T-cell (primary cell): Measurements from ENCODE around the gene UBR3. TPM values are rescaled to one million over a fixed set of nuclear protein-coding genes. Genes with fewer than 3 reads are reported as not detected.

Experiments used
- ATAC-seq, 4 experiments: fragments of 200-7000 bp in 3 of 4; fragments of 150-1000 bp in 1 of 4; cut with Tn5 transposase; replicated peaks in 1 of 4; 1 replicate in 3 of 4; 2 replicates in 1 of 4; pipeline ENCODE4 v1.10.0; 2021; ENCODE audit warnings: moderate library complexity in 3 of 4, mild to moderate bottlenecking in 2 of 4, moderate number of reproducible peaks in 1 of 4
- CTCF ChIA-PET, 2 donors: fragments of 300-600 bp; sonication (Branson Sonifier 250); formaldehyde crosslinking; loops; one replicate each; lab custom pipeline; 2022; ENCODE audit warnings: antibody characterized with exemption in 2 of 2; lab: Charles Lee
- POLR2A ChIA-PET, 2 donors: fragments of 300-600 bp; sonication (Branson Sonifier 250); formaldehyde crosslinking; loops; one replicate each; lab custom pipeline; 2022; ENCODE audit warnings: antibody characterized with exemption in 2 of 2; lab: Charles Lee
- DNase-seq, 35 experiments: peaks; one replicate each; pipeline versions ENCODE4 v3.0.0 to v3.0.0-alpha.2; 2013 to 2023
- H3K27ac ChIP-seq: one replicate; pipeline ENCODE4 v1.5.1; 2013; ENCODE audit warnings: low read length
- H3K27me3 ChIP-seq, 2 experiments: replicated peaks in 1 of 2; 1 replicate in 1 of 2; 2 replicates in 1 of 2; pipeline versions ENCODE4 v1.6.1 to v1.7.0; 2013; ENCODE audit warnings: low read length in 1 of 2, mixed read lengths in 1 of 2; ENCODE audit not compliant: control insufficient read depth in 2 of 2, insufficient read depth in 2 of 2; ENCODE audit errors: extremely low read depth in 1 of 2
- H3K36me3 ChIP-seq, 2 donors: 1 replicate in 1 of 2; 2 replicates in 1 of 2; pipeline versions ENCODE4 v1.6.1 to v1.7.0; 2013; ENCODE audit warnings: low read length in 1 of 2; ENCODE audit not compliant: control insufficient read depth in 2 of 2, insufficient read depth in 1 of 2; ENCODE audit errors: extremely low read depth in 1 of 2
- H3K4me1 ChIP-seq, 2 experiments: 1 replicate in 1 of 2; 2 replicates in 1 of 2; pipeline versions ENCODE4 v1.6.1 to v1.7.0; 2013; ENCODE audit warnings: low read length in 2 of 2, mixed read lengths in 1 of 2; ENCODE audit not compliant: insufficient read depth in 2 of 2, control insufficient read depth in 1 of 2; ENCODE audit errors: extremely low read depth in 1 of 2
- H3K4me3 ChIP-seq, 2 donors: 1 replicate in 1 of 2; 2 replicates in 1 of 2; pipeline versions ENCODE4 v1.5.1 to v1.7.0; 2013; ENCODE audit warnings: mild to moderate bottlenecking in 2 of 2, low read length in 1 of 2, moderate library complexity in 1 of 2; ENCODE audit not compliant: control insufficient read depth in 1 of 2; ENCODE audit errors: extremely low read depth in 1 of 2
- H3K9me3 ChIP-seq: 2 replicates; pipeline ENCODE4 v1.7.0; 2013
- H3K27ac Mint-ChIP-seq, 2 donors: one replicate each; pipeline ENCODE4 v1.8.0; 2020 to 2021; ENCODE audit warnings: mild to moderate bottlenecking in 2 of 2, mixed read lengths in 2 of 2
- H3K27me3 Mint-ChIP-seq, 2 donors: one replicate each; pipeline ENCODE4 v1.8.0; 2021 to 2022; ENCODE audit warnings: mixed read lengths in 2 of 2
- H3K36me3 Mint-ChIP-seq: one replicate; pipeline ENCODE4 v1.8.0; 2021; ENCODE audit warnings: mixed read lengths
- H3K4me1 Mint-ChIP-seq, 3 donors: one replicate each; pipeline ENCODE4 v1.8.0; 2020 to 2022; ENCODE audit warnings: mixed read lengths in 3 of 3, mild to moderate bottlenecking in 1 of 3
- H3K4me3 Mint-ChIP-seq, 3 donors: one replicate each; pipeline ENCODE4 v1.8.0; 2020 to 2022; ENCODE audit warnings: mild to moderate bottlenecking in 3 of 3, mixed read lengths in 3 of 3, moderate library complexity in 3 of 3
- H3K9me3 Mint-ChIP-seq, 3 donors: one replicate each; pipeline ENCODE4 v1.8.0; 2020 to 2022; ENCODE audit warnings: mixed read lengths in 3 of 3
- WGBS: methylation state at CpG from one replicate; pipeline ENCODE4 v1.1.5; 2013; ENCODE audit warnings: missing lambda C conversion rate; ENCODE audit not compliant: insufficient coverage; 5-methylcytosine and 5-hydroxymethylcytosine counted together
- total RNA-seq, 35 experiments: library from RNA in 6 of 35; stranded (reverse) in 6 of 35; fragments of 120-200 nt in 1 of 35; gene quantifications; one replicate each; pipeline versions ENCODE4 v1.2.1 to v1.2.4 and lab custom pipeline; 2013 to 2026

The UBR3 gene
- total RNA-seq, 5 donors from 2014 or later (not counting 1 experiment from before 2014, with no cell fraction given), result 28.6 to 49.9 (median 31.3) TPM

DNA sequence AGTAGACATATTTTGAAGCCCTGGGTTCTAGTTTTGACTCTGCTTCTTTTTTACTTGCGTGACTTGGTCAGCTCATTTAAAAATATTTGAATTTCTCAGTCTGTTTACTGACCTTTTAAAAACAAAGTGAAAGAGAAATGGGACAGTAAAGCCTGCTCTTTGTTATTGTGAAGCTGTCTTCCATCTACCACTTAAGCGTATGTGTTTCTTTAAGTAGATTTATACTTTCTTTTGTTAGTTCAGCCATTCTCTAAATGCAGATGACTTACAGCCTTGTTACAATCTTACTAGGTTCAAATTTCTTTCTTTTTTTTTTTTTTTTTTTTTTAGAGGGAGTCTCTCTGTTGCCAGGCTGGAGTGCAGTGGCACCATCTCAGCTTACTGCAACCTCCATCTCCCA lies 79.5 kb downstream of the UBR3 start:
- WGBS, result no CpG with 5 or more reads among the region's 2 CpGs
- ChIA-PET POLR2A (no interaction called here), CTCF (no interaction called here)
- H3K27ac Mint-ChIP-seq, result no peak overlapping the region
- Histone ChIP-seq H3K4me3 (no peak overlapping the region), H3K4me1 (no peaks in the 10 kb centered on the region), H3K36me3 (peaks cover 0 to 18% of the 10 kb centered on the region in 2 donors), H3K27ac (no peak overlapping the region), H3K9me3 (no peaks in the 10 kb centered on the region), H3K27me3 (no peaks in the 10 kb centered on the region)
- DNase-seq (no peak), ATAC-seq (no peak)
- H3K27me3 Mint-ChIP-seq, result no peaks in the 10 kb centered on the region
- H3K4me3 Mint-ChIP-seq, result no peak overlapping the region
- peaks cover 33% of the 10 kb centered on the region for H3K36me3 Mint-ChIP-seq
- peaks cover 0 to 5% (median 0%) of the 10 kb centered on the region in 3 donors for H3K4me1 Mint-ChIP-seq
- no peaks in the 10 kb centered on the region for H3K9me3 Mint-ChIP-seq

DNA sequence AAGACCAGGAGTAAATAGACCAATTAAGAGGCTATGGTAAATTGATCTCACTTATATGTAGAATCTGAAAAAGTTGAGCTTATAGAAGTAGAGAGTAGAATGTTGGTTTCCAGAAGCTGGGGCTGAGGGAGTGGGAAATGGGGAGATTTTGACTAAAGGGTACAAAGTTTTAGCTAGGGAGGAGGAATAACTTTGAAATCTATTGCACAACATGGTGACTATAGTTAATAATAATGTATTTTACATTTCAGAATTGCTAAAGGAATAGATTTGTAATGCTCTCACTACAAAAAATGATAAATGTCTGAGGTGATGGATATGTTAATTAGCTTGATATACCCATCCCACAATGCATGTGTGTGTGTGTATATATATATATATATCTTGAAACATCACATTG lies 82.1 kb downstream of the UBR3 start:
- CTCF ChIA-PET, result no interaction called here
- H3K27me3 ChIP-seq, result no peaks in the 10 kb centered on the region
- H3K27ac ChIP-seq, result no peak overlapping the region
- ATAC-seq, result no peak
- DNase-seq, result no peak
- no peak overlapping the region for H3K4me3 ChIP-seq
- Mint-ChIP-seq H3K9me3 (no peaks in the 10 kb centered on the region), H3K27me3 (no peaks in the 10 kb centered on the region), H3K4me3 (no peak overlapping the region), H3K27ac (no peak overlapping the region), H3K4me1 (peaks cover 0 to 5% (median 0%) of the 10 kb centered on the region in 3 donors), H3K36me3 (peaks cover 35% of the 10 kb centered on the region)
- H3K4me1 ChIP-seq, result no peaks in the 10 kb centered on the region
- peaks cover 0 to 19% of the 10 kb centered on the region in 2 donors for H3K36me3 ChIP-seq
- H3K9me3 ChIP-seq, result no peaks in the 10 kb centered on the region
- POLR2A ChIA-PET, result no interaction called here

- H3K36me3 ChIP-seq, result peaks cover 0 to 21% of the 10 kb centered on the region in 2 donors
- peaks cover 0 to 5% (median 0%) of the 10 kb centered on the region in 3 donors for H3K4me1 Mint-ChIP-seq
- ATAC-seq (no peak), DNase-seq (no peak)
- H3K27ac ChIP-seq, result no peak overlapping the region
- H3K27me3 Mint-ChIP-seq, result no peaks in the 10 kb centered on the region
- no peaks in the 10 kb centered on the region for H3K9me3 ChIP-seq
- no peaks in the 10 kb centered on the region for H3K27me3 ChIP-seq
- H3K4me3 ChIP-seq, result no peak overlapping the region
- H3K9me3 Mint-ChIP-seq, result no peaks in the 10 kb centered on the region
- POLR2A ChIA-PET, result interaction anchor here in 1 of 2 donors (0.5 kb wide), 2 partner anchors 20 to 282 kb away, joined by 3 to 12 read pairs; no protein-coding TSS in a partner anchor
- H3K36me3 Mint-ChIP-seq, result peaks cover 40% of the 10 kb centered on the region
- 100% methylated on average over 2 of the region's 7 CpGs for WGBS
- no peak overlapping the region for H3K27ac Mint-ChIP-seq
- CTCF ChIA-PET, result no interaction called here
- H3K4me1 ChIP-seq, result no peaks in the 10 kb centered on the region
- H3K4me3 Mint-ChIP-seq, result no peak overlapping the region
Measured at GRCh38 chr2:169910109-169910799, 83.0 kb downstream of the UBR3 start.

DNA sequence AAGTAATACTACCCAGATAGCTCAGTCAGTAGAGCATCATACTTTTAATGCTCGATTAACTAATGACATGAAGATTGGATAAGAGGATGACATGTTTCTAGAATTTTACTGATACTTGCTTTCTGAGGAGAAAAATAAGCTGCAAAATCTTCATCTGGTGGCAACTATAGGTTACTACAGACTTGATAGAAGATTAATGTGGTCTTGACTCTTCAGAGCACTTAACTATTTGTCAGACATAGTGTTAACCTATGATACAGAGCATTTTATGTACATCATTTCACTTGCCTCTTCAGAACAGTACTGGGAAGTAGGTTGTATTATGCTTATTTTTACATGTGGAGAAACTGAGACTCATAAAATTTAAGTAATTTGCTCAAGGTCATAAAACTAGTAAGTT lies 83.9 kb downstream of the UBR3 start:
- Mint-ChIP-seq H3K4me1 (peaks cover 0 to 5% (median 0%) of the 10 kb centered on the region in 3 donors), H3K36me3 (peaks cover 47% of the 10 kb centered on the region), H3K9me3 (no peaks in the 10 kb centered on the region), H3K4me3 (no peak overlapping the region), H3K27ac (no peak overlapping the region), H3K27me3 (no peaks in the 10 kb centered on the region)
- DNase-seq (no peak), ATAC-seq (no peak)
- Histone ChIP-seq H3K4me3 (no peak overlapping the region), H3K27me3 (no peaks in the 10 kb centered on the region), H3K27ac (no peak overlapping the region), H3K4me1 (no peaks in the 10 kb centered on the region), H3K36me3 (peaks cover 0 to 17% of the 10 kb centered on the region in 2 donors), H3K9me3 (no peaks in the 10 kb centered on the region)
- ChIA-PET CTCF (no interaction called here), POLR2A (interaction anchor here in 1 of 2 donors (0.5 kb wide), 1 partner anchor 19 kb away, joined by 3 read pairs; no protein-coding TSS in a partner anchor)
- no CpG with 5 or more reads among the region's 1 CpG for WGBS

DNA sequence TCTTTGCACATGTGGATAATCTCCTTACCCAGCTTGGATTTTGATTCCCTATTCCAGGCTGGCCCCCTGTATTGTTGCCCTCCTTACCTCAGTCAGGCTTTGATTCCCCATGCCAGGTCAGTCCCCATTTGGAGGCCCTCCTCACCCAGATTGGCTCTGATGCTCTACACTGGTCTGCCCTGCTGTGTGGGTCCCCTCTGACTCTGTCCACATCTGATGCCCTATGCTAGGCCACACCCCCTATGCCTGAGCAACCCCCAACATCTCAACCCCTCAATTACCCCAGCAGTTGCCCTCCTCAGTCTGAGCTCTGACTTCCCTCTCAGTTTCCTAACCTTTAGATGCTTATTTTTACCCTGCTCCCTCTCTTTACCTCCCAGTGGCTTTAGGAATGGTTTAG lies 89.4 kb downstream of the UBR3 start:
- no peaks in the 10 kb centered on the region for H3K4me1 Mint-ChIP-seq
- no peaks in the 10 kb centered on the region for H3K9me3 ChIP-seq
- ChIA-PET POLR2A (no interaction called here), CTCF (no interaction called here)
- peaks cover 39% of the 10 kb centered on the region for H3K36me3 Mint-ChIP-seq
- no peak overlapping the region for H3K4me3 Mint-ChIP-seq
- no peak overlapping the region for H3K27ac ChIP-seq
- no peaks in the 10 kb centered on the region for H3K4me1 ChIP-seq
- no peak for ATAC-seq
- H3K27me3 ChIP-seq, result no peaks in the 10 kb centered on the region
- H3K4me3 ChIP-seq, result no peak overlapping the region
- no peaks in the 10 kb centered on the region for H3K9me3 Mint-ChIP-seq
- no peak for DNase-seq
- H3K36me3 ChIP-seq, result peaks cover 0 to 19% of the 10 kb centered on the region in 2 donors
- H3K27ac Mint-ChIP-seq, result no peak overlapping the region
- no peaks in the 10 kb centered on the region for H3K27me3 Mint-ChIP-seq

- Mint-ChIP-seq H3K27ac (no peak overlapping the region), H3K36me3 (peaks cover 16% of the 10 kb centered on the region), H3K27me3 (no peaks in the 10 kb centered on the region), H3K9me3 (no peaks in the 10 kb centered on the region), H3K4me3 (no peak overlapping the region), H3K4me1 (no peaks in the 10 kb centered on the region)
- Histone ChIP-seq H3K9me3 (no peaks in the 10 kb centered on the region), H3K36me3 (peaks cover 4 to 16% of the 10 kb centered on the region in 2 donors), H3K4me1 (no peaks in the 10 kb centered on the region), H3K4me3 (no peak overlapping the region), H3K27me3 (no peaks in the 10 kb centered on the region), H3K27ac (no peak overlapping the region)
- ATAC-seq (no peak), DNase-seq (no peak)
- ChIA-PET CTCF (no interaction called here), POLR2A (no interaction called here)
Measured at GRCh38 chr2:169923977-169924376, 96.7 kb downstream of the UBR3 start.
